DND-41 (cell line): Measurements from ENCODE around the gene SLC35F3.

Experiments used
- ATAC-seq: fragments of 200-7000 bp; cut with Tn5 transposase; 3 replicates; pipeline ENCODE4 v1.9.1; 2021; ENCODE audit warnings: low read depth; ENCODE audit not compliant: insufficient read depth
- DNase-seq: peaks from one replicate; pipeline ENCODE4 v3.0.0-alpha.2; 2020
- H2AFZ ChIP-seq: 2 replicates; pipeline ENCODE4 v1.6.0; 2012; ENCODE audit warnings: low read depth, low read length
- H3K27ac ChIP-seq: 2 replicates; pipeline ENCODE4 v1.5.1; 2012; ENCODE audit warnings: low read length, inconsistent platforms
- H3K27me3 ChIP-seq: fragments of 200-600 bp; sonication (generic); 2 replicates; pipeline ENCODE4 v1.6.0; 2012; ENCODE audit warnings: low read length, mild to moderate bottlenecking, inconsistent platforms; ENCODE audit not compliant: insufficient read depth, poor library complexity
- H3K36me3 ChIP-seq: 2 replicates; pipeline ENCODE4 v1.5.1; 2012; ENCODE audit warnings: low read length, inconsistent platforms; ENCODE audit not compliant: insufficient read depth
- H3K4me1 ChIP-seq: 2 replicates; pipeline ENCODE4 v1.5.1; 2012; ENCODE audit warnings: mild to moderate bottlenecking, low read length; ENCODE audit not compliant: insufficient read depth
- H3K4me2 ChIP-seq: 2 replicates; pipeline ENCODE4 v1.6.0; 2012; ENCODE audit warnings: mild to moderate bottlenecking, moderate library complexity, low read length, inconsistent platforms; ENCODE audit not compliant: insufficient read depth
- H3K4me3 ChIP-seq, 2 experiments: fragments of 200-600 bp in 1 of 2; shearing (Covaris generic) in 1 of 2; 2 replicates each; pipeline ENCODE4 v1.5.1; 2012 to 2016; ENCODE audit warnings: inconsistent platforms in 2 of 2, low read length in 2 of 2, mild to moderate bottlenecking in 2 of 2, low read depth in 1 of 2, moderate library complexity in 1 of 2
- H3K79me2 ChIP-seq: 2 replicates; pipeline ENCODE4 v1.6.0; 2012; ENCODE audit warnings: low read length, inconsistent platforms; ENCODE audit not compliant: insufficient read depth
- H3K9ac ChIP-seq: 2 replicates; pipeline ENCODE4 v1.6.0; 2012; ENCODE audit warnings: low read depth, mild to moderate bottlenecking, inconsistent platforms, low read length, moderate library complexity
- H3K9me3 ChIP-seq: 2 replicates; pipeline ENCODE4 v1.5.1; 2012; ENCODE audit warnings: low read length, moderate library complexity, mild to moderate bottlenecking, inconsistent platforms; ENCODE audit not compliant: insufficient read depth, severe bottlenecking
- H4K20me1 ChIP-seq: 2 replicates; pipeline ENCODE4 v1.6.0; 2012; ENCODE audit warnings: low read length; ENCODE audit not compliant: insufficient read depth
- EZH2 ChIP-seq: IDR thresholded peaks from 3 replicates; pipeline ENCODE4 v1.6.1; 2012; ENCODE audit warnings: borderline replicate concordance, low read depth, mild to moderate bottlenecking, moderate library complexity, low read length, inconsistent platforms; ENCODE audit not compliant: severe bottlenecking
- TF ChIP-seq, protein P1 (sequence below): IDR thresholded peaks from 2 replicates; pipeline ENCODE4 v1.5.1; 2012; ENCODE audit warnings: borderline replicate concordance, low read length, moderate library complexity, mild to moderate bottlenecking; ENCODE audit not compliant: poor library complexity, severe bottlenecking; ENCODE audit errors: extremely low read depth

The SLC35F3 gene

GRCh38 chr1:234039603-234040002, 135.1 kb downstream of the SLC35F3 start:
- Histone ChIP-seq H3K9ac (no peak overlapping the region), H3K36me3 (no peaks in the 10 kb centered on the region), H3K27me3 (no peaks in the 10 kb centered on the region), H3K4me2 (no peak overlapping the region), H2AFZ (no peak overlapping the region), H3K9me3 (no peaks in the 10 kb centered on the region), H3K4me1 (no peaks in the 10 kb centered on the region), H4K20me1 (no peaks in the 10 kb centered on the region), H3K79me2 (no peaks in the 10 kb centered on the region), H3K27ac (no peak overlapping the region), H3K4me3 (no peak overlapping the region)
- no peak for ATAC-seq
- TF ChIP-seq EZH2, result no peak
- TF ChIP-seq, protein P1, sequence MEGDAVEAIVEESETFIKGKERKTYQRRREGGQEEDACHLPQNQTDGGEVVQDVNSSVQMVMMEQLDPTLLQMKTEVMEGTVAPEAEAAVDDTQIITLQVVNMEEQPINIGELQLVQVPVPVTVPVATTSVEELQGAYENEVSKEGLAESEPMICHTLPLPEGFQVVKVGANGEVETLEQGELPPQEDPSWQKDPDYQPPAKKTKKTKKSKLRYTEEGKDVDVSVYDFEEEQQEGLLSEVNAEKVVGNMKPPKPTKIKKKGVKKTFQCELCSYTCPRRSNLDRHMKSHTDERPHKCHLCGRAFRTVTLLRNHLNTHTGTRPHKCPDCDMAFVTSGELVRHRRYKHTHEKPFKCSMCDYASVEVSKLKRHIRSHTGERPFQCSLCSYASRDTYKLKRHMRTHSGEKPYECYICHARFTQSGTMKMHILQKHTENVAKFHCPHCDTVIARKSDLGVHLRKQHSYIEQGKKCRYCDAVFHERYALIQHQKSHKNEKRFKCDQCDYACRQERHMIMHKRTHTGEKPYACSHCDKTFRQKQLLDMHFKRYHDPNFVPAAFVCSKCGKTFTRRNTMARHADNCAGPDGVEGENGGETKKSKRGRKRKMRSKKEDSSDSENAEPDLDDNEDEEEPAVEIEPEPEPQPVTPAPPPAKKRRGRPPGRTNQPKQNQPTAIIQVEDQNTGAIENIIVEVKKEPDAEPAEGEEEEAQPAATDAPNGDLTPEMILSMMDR, result no peak
- DNase-seq, result no peak

DNA sequence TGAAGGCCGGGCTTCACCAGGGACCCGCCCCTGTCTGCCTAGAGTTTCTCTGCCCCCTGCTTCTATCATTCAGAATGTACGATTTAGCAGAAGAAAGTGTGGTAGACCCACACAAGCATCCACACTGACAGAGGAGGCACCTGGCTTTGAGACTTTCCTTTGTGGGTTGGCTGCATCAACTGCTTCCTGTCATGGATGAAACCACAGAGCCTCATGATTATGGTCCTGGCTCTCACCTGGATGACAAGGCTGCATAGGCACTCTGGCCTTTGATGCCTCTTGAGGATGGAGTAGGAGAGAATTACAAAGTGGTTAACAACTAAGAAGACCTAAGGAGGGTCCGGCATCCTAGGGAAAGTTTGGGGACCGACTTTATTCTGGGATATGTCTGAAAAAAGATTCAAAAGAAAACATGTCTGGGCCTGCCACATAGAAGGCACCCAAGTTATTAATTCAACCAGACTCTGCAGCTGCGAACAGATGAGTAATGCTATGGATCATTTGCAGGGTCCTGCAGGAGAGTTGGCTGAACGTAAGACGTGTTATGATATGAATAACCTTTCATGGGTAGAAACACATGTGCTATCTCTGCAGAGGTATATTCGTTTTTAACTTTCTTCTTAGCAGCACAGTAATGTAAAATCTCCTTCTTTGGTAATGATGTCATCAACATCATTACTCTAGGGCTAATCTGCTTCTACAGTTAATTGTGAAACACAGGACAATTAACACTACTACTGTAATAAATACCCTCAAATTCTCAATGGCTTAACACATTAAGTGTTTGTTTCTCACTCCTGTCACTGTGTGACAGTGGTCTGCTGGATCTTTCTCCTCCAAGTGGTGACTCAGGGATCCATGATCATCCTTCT, 136.2 kb downstream of the SLC35F3 start:
- no peaks in the 10 kb centered on the region for H3K36me3 ChIP-seq
- H3K9me3 ChIP-seq, result no peaks in the 10 kb centered on the region
- no peaks in the 10 kb centered on the region for H3K4me1 ChIP-seq
- H3K27ac ChIP-seq, result no peak overlapping the region
- no peak overlapping the region for H3K9ac ChIP-seq
- no peaks in the 10 kb centered on the region for H3K79me2 ChIP-seq
- H3K27me3 ChIP-seq, result peaks cover 4% of the 10 kb centered on the region
- H4K20me1 ChIP-seq, result no peaks in the 10 kb centered on the region
- H2AFZ ChIP-seq, result no peak overlapping the region
- H3K4me3 ChIP-seq, result no peak overlapping the region
- no peak overlapping the region for H3K4me2 ChIP-seq
- peak; percentile 37; the same call in 1 of the 3 replicates for ATAC-seq
- TF ChIP-seq, protein P1, result no peak
- no peak for TF ChIP-seq EZH2
- peak; percentile 8 for DNase-seq

DNA sequence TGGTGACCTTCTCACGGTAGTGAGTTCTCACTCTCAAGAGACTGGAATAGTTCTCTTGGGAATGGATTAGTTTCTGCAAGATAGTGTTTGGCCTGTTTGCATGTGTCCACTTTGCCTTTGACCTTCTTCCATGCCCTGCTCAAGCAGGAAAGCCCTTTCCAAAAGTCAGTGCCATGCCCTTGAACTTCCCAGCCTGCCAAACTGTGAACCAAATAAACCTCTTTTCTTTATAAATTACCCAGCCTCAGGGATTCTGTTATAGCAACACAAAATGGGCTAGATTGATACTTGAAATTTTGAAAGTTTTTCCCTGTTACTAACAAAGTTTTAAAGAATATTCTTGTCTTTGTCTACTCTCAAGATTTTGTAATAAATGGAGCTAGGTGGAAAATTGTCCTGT, 139.6 kb downstream of the SLC35F3 start:
- H2AFZ ChIP-seq, result no peak overlapping the region
- no peaks in the 10 kb centered on the region for H3K4me1 ChIP-seq
- DNase-seq (no peak), ATAC-seq (no peak)
- TF ChIP-seq EZH2, result no peak
- TF ChIP-seq, protein P1, result no peak
- peaks cover 4% of the 10 kb centered on the region for H3K27me3 ChIP-seq
- no peaks in the 10 kb centered on the region for H4K20me1 ChIP-seq
- H3K27ac ChIP-seq, result no peak overlapping the region
- no peaks in the 10 kb centered on the region for H3K36me3 ChIP-seq
- H3K9me3 ChIP-seq, result no peaks in the 10 kb centered on the region
- H3K79me2 ChIP-seq, result no peaks in the 10 kb centered on the region
- no peak overlapping the region for H3K4me3 ChIP-seq
- no peak overlapping the region for H3K4me2 ChIP-seq
- no peak overlapping the region for H3K9ac ChIP-seq
